SK-N-SH (cell line): ENCODE measurements around the gene DNAJC16. TPM values are rescaled to one million over a fixed set of nuclear protein-coding genes. Genes with fewer than 3 reads are reported as not detected.

Experiments used
- CTCF ChIA-PET: fragments of 300-600, 350-600 bp; formaldehyde crosslinking; extraction: SDS; loops from one replicate; lab custom pipeline; 2021; lab: Yijun Ruan, JAX
- POLR2A ChIA-PET: fragments of 350-600 bp; sonication (Branson Sonifier 250); formaldehyde crosslinking; extraction: SDS; loops from one replicate; lab custom pipeline; 2020; ENCODE audit warnings: antibody characterized with exemption, inconsistent platforms; lab: Yijun Ruan, JAX
- DNase-seq: peaks from one replicate; pipeline ENCODE4 v3.0.0; 2012
- H2AFZ ChIP-seq: fragments of 200-600 bp; sonication (generic); 2 replicates; pipeline ENCODE4 v1.8.1; 2016; ENCODE audit warnings: antibody characterized with exemption, mild to moderate bottlenecking, low read depth
- H3F3A ChIP-seq: fragments of 200-600 bp; sonication (generic); replicated peaks from 2 replicates; pipeline ENCODE3; 2016; ENCODE audit warnings: antibody characterized with exemption, mild to moderate bottlenecking; ENCODE audit not compliant: insufficient read depth
- H3K27ac ChIP-seq, 2 experiments: fragments of 200-500 bp in 1 of 2; fragments of 200-600 bp in 1 of 2; sonication (Bioruptor generic) in 1 of 2; sonication (generic), shearing (Covaris generic) in 1 of 2; 2 replicates each; pipeline versions ENCODE4 v1.5.1 to v1.6.1; 2014 to 2016; ENCODE audit warnings: low read depth in 2 of 2, inconsistent platforms in 1 of 2, low read length in 1 of 2, mild to moderate bottlenecking in 1 of 2, mixed read lengths in 1 of 2
- H3K27me3 ChIP-seq: fragments of 200-600 bp; sonication (generic), shearing (Covaris generic); 2 replicates; pipeline ENCODE4 v1.6.1; 2016; ENCODE audit warnings: mixed run types; ENCODE audit not compliant: insufficient read depth
- H3K36me3 ChIP-seq, 2 experiments: fragments of 200-500 bp in 1 of 2; fragments of 200-600 bp in 1 of 2; sonication (Bioruptor generic) in 1 of 2; sonication (generic) in 1 of 2; replicated peaks in 1 of 2; 2 replicates each; pipeline versions ENCODE3 to v1.5.1; 2014 to 2016; ENCODE audit warnings: low read length in 1 of 2, mild to moderate bottlenecking in 1 of 2; ENCODE audit not compliant: insufficient read depth in 2 of 2, control insufficient read depth in 1 of 2
- H3K4me1 ChIP-seq, 2 experiments: fragments of 200-500 bp in 1 of 2; fragments of 200-600 bp in 1 of 2; sonication (Bioruptor generic) in 1 of 2; sonication (generic), shearing (Covaris generic) in 1 of 2; 2 replicates each; pipeline versions ENCODE4 v1.5.1 to v1.6.1; 2014 to 2016; ENCODE audit warnings: low read depth in 1 of 2, low read length in 1 of 2, mixed run types in 1 of 2; ENCODE audit not compliant: insufficient read depth in 2 of 2, control insufficient read depth in 1 of 2
- H3K4me2 ChIP-seq: fragments of 200-600 bp; sonication (generic), shearing (Covaris generic); 2 replicates; pipeline ENCODE4 v1.6.1; 2017; ENCODE audit warnings: mixed run types
- H3K4me3 ChIP-seq, 2 experiments: fragments of 200-500 bp in 1 of 2; fragments of 200-600 bp in 1 of 2; sonication (Bioruptor generic) in 1 of 2; sonication (generic), shearing (Covaris generic) in 1 of 2; 2 replicates each; pipeline versions ENCODE4 v1.5.1 to v1.8.1; 2014 to 2016; ENCODE audit warnings: low read depth in 2 of 2, inconsistent platforms in 1 of 2, low read length in 1 of 2, mild to moderate bottlenecking in 1 of 2, mixed read lengths in 1 of 2, moderate library complexity in 1 of 2
- H3K79me2 ChIP-seq: fragments of 200-600 bp; sonication (generic); 2 replicates; pipeline ENCODE4 v1.8.1; 2017; ENCODE audit warnings: mild to moderate bottlenecking; ENCODE audit not compliant: insufficient read depth
- H3K9ac ChIP-seq: fragments of 200-600 bp; sonication (generic); 2 replicates; pipeline ENCODE4 v1.6.1; 2017; ENCODE audit warnings: mixed run types
- H3K9me2 ChIP-seq: fragments of 200-600 bp; sonication (generic); 2 replicates; pipeline ENCODE4 v1.6.1; 2017; ENCODE audit warnings: mixed run types
- H3K9me3 ChIP-seq: fragments of 200-600 bp; sonication (generic); 2 replicates; pipeline ENCODE4 v1.6.1; 2017; ENCODE audit warnings: mixed run types, mild to moderate bottlenecking, moderate library complexity
- H4K20me1 ChIP-seq: fragments of 200-600 bp; sonication (generic); 2 replicates; pipeline ENCODE4 v1.6.1; 2017; ENCODE audit warnings: mild to moderate bottlenecking, mixed run types; ENCODE audit not compliant: insufficient read depth
- CHD2 ChIP-seq: fragments of 150-350 bp; IDR thresholded peaks from 2 replicates; pipeline ENCODE4 v1.6.1; 2018; ENCODE audit warnings: low read length; ENCODE audit not compliant: partially characterized antibody
- FOSL2 ChIP-seq: IDR thresholded peaks from 2 replicates; pipeline ENCODE4 v1.4.0; 2012; ENCODE audit warnings: low read depth, mild to moderate bottlenecking, moderate library complexity, borderline replicate concordance
- FOXJ3 ChIP-seq: sonication (generic); formaldehyde crosslinking; IDR thresholded peaks from 2 replicates; pipeline ENCODE4 v1.5.1; 2020; ENCODE audit warnings: mild to moderate bottlenecking, missing genetic modification reagents
- FOXM1 ChIP-seq: IDR thresholded peaks from 2 replicates; pipeline ENCODE4 v1.4.0; 2012; ENCODE audit warnings: low read depth, mild to moderate bottlenecking
- GABPA ChIP-seq: IDR thresholded peaks from 2 replicates; pipeline ENCODE4 v1.4.0; 2012; ENCODE audit warnings: low read depth, mild to moderate bottlenecking
- NFIC ChIP-seq: IDR thresholded peaks from 2 replicates; pipeline ENCODE4 v1.4.0; 2012; ENCODE audit warnings: borderline replicate concordance
- REST ChIP-seq: IDR thresholded peaks from 2 replicates; pipeline ENCODE4 v1.6.1; 2012; ENCODE audit warnings: mild to moderate bottlenecking, low read depth, low read length, moderate library complexity
- SMC3 ChIP-seq: IDR thresholded peaks from 2 replicates; pipeline ENCODE4 v1.6.1; 2012; ENCODE audit warnings: low read depth, low read length, improper control_type of control experiment
- TAF1 ChIP-seq: IDR thresholded peaks from 2 replicates; pipeline ENCODE4 v1.6.1; 2012; ENCODE audit warnings: low read depth, mild to moderate bottlenecking, low read length, moderate library complexity, borderline replicate concordance
- TCF12 ChIP-seq: IDR thresholded peaks from 2 replicates; pipeline ENCODE4 v1.4.0; 2012
- WGBS: methylation state at CpG from one replicate; pipeline ENCODE4 v1.1.6; 2017; ENCODE audit warnings: low lambda C conversion rate; 5-methylcytosine and 5-hydroxymethylcytosine counted together
- polyA plus RNA-seq, 3 experiments: library from polyadenylated mRNA; depleted of rRNA; stranded (reverse); fragments of >200 nt; gene quantifications; 2 replicates each; pipeline ENCODE4 v1.2.3, GENCODE V29; 2012
- TF ChIP-seq, protein P1 (sequence below): IDR thresholded peaks from 2 replicates; pipeline ENCODE4 v1.4.0; 2012; ENCODE audit warnings: low read depth
- TF ChIP-seq, protein P2 (sequence below): fragments of 150-350 bp; IDR thresholded peaks from 2 replicates; pipeline ENCODE4 v1.6.1; 2017; ENCODE audit warnings: antibody characterized with exemption, low read length, low read depth, borderline replicate concordance
- TF ChIP-seq, protein P3 (sequence below): IDR thresholded peaks from 2 replicates; pipeline ENCODE4 v1.4.0; 2012; ENCODE audit warnings: low read depth, borderline replicate concordance
- TF ChIP-seq, protein P4 (sequence below): fragments of 200-600 bp; sonication (generic); IDR thresholded peaks from 2 replicates; pipeline ENCODE4 v1.6.1; 2017; ENCODE audit warnings: antibody characterized with exemption, mild to moderate bottlenecking, moderate library complexity

The DNAJC16 gene
- polyA plus RNA-seq, 1 of the 3 experiments (the other 2 are of a cell fraction) = 8.4 TPM

- Histone ChIP-seq H3K4me2 (no peak overlapping the region), H3K79me2 (no peaks in the 10 kb centered on the region), H3K4me3 (no peak overlapping the region), H3K9me3 (no peaks in the 10 kb centered on the region), H3K36me3 (peaks cover 10 to 13% of the 10 kb centered on the region in 2 experiments), H3K4me1 (no peaks in the 10 kb centered on the region; a peak in 2 of 4 replicates), H3K27me3 (no peaks in the 10 kb centered on the region), H2AFZ (no peak overlapping the region), H3F3A (peaks cover 2% of the 10 kb centered on the region), H4K20me1 (no peaks in the 10 kb centered on the region), H3K27ac (no peak overlapping the region), H3K9me2 (no peaks in the 10 kb centered on the region), H3K9ac (no peak overlapping the region)
- WGBS = 100% methylated on average over 7 of the region's 7 CpGs
- ChIA-PET POLR2A (no interaction called here), CTCF (interaction anchor here (1.1 kb wide), 1 partner anchor 16 kb away, joined by 3 read pairs; no protein-coding TSS in a partner anchor)
- TF ChIP-seq FOSL2 = no peak
- TF ChIP-seq, protein P1, sequence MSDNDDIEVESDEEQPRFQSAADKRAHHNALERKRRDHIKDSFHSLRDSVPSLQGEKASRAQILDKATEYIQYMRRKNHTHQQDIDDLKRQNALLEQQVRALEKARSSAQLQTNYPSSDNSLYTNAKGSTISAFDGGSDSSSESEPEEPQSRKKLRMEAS = no peak
- TF ChIP-seq FOXJ3 (CRISPR knock-in tag) = no peak
- TF ChIP-seq REST = no peak
- no peak for TF ChIP-seq SMC3
- no peak for TF ChIP-seq FOXM1
- TF ChIP-seq, protein P2, sequence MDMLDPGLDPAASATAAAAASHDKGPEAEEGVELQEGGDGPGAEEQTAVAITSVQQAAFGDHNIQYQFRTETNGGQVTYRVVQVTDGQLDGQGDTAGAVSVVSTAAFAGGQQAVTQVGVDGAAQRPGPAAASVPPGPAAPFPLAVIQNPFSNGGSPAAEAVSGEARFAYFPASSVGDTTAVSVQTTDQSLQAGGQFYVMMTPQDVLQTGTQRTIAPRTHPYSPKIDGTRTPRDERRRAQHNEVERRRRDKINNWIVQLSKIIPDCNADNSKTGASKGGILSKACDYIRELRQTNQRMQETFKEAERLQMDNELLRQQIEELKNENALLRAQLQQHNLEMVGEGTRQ = no peak
- no peak for TF ChIP-seq GABPA
- TF ChIP-seq, protein P3, sequence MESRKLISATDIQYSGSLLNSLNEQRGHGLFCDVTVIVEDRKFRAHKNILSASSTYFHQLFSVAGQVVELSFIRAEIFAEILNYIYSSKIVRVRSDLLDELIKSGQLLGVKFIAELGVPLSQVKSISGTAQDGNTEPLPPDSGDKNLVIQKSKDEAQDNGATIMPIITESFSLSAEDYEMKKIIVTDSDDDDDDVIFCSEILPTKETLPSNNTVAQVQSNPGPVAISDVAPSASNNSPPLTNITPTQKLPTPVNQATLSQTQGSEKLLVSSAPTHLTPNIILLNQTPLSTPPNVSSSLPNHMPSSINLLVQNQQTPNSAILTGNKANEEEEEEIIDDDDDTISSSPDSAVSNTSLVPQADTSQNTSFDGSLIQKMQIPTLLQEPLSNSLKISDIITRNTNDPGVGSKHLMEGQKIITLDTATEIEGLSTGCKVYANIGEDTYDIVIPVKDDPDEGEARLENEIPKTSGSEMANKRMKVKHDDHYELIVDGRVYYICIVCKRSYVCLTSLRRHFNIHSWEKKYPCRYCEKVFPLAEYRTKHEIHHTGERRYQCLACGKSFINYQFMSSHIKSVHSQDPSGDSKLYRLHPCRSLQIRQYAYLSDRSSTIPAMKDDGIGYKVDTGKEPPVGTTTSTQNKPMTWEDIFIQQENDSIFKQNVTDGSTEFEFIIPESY = no peak
- TF ChIP-seq, protein P4, sequence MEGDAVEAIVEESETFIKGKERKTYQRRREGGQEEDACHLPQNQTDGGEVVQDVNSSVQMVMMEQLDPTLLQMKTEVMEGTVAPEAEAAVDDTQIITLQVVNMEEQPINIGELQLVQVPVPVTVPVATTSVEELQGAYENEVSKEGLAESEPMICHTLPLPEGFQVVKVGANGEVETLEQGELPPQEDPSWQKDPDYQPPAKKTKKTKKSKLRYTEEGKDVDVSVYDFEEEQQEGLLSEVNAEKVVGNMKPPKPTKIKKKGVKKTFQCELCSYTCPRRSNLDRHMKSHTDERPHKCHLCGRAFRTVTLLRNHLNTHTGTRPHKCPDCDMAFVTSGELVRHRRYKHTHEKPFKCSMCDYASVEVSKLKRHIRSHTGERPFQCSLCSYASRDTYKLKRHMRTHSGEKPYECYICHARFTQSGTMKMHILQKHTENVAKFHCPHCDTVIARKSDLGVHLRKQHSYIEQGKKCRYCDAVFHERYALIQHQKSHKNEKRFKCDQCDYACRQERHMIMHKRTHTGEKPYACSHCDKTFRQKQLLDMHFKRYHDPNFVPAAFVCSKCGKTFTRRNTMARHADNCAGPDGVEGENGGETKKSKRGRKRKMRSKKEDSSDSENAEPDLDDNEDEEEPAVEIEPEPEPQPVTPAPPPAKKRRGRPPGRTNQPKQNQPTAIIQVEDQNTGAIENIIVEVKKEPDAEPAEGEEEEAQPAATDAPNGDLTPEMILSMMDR = no peak
- no peak for TF ChIP-seq TAF1
- TF ChIP-seq CHD2 = no peak
- no peak for TF ChIP-seq TCF12
- no peak for TF ChIP-seq NFIC
- no peak for DNase-seq
Observed at GRCh38 chr1:15575549-15576150, 49.0 kb downstream of the DNAJC16 start.
